Transverse colon (tissue), 4 donors: ENCODE results near the gene RSAD1. TPM values are rescaled to one million over a fixed set of nuclear protein-coding genes. Genes with fewer than 3 reads are reported as not detected.
A peak's percentile ranks its signal among the peaks of the same experiment; 100 is the strongest.

ENCODE experiments used
- DNase-seq: peaks from one replicate; pipeline ENCODE4 v3.0.0-alpha.2; 2019
- H3K27ac ChIP-seq, 4 donors: fragments of 200-600 bp; sonication (generic); 2 replicates each; pipeline ENCODE4 v1.5.1; 2016 to 2018; ENCODE audit warnings: inconsistent platforms in 4 of 4
- H3K27me3 ChIP-seq: fragments of 200-600 bp; sonication (generic); 2 replicates; pipeline ENCODE4 v1.5.1; 2017; ENCODE audit warnings: inconsistent platforms
- H3K36me3 ChIP-seq, 4 donors: fragments of 200-600 bp; sonication (generic); 2 replicates each; pipeline ENCODE4 v1.5.1; 2017 to 2019; ENCODE audit warnings: inconsistent platforms in 4 of 4
- H3K4me1 ChIP-seq, 4 donors: fragments of 200-600 bp; sonication (generic); 2 replicates each; pipeline ENCODE4 v1.5.1; 2017 to 2020; ENCODE audit warnings: inconsistent platforms in 4 of 4
- H3K4me3 ChIP-seq, 4 donors: fragments of 200-600 bp; sonication (generic); 1 replicate in 1 of 4; 2 replicates in 3 of 4; pipeline versions ENCODE4 v1.5.1 to v1.6.1; 2017 to 2019; ENCODE audit warnings: inconsistent platforms in 4 of 4
- H3K9me3 ChIP-seq, 2 donors: fragments of 200-600 bp; sonication (generic); 2 replicates each; pipeline ENCODE4 v1.5.1; 2017 to 2019; ENCODE audit warnings: inconsistent platforms in 2 of 2
- CTCF ChIP-seq, 5 experiments: fragments of 200-600 bp in 3 of 5; fragments of 450-650 bp in 2 of 5; sonication (generic) in 3 of 5; IDR thresholded peaks; 1 replicate in 2 of 5; 2 replicates in 3 of 5; pipeline ENCODE4 v1.5.1; 2016 to 2017; ENCODE audit warnings: antibody characterized with exemption in 5 of 5, inconsistent platforms in 3 of 5, mild to moderate bottlenecking in 2 of 5, moderate library complexity in 1 of 5
- EP300 ChIP-seq: sonication (generic); formaldehyde crosslinking; IDR thresholded peaks from one replicate; pipeline ENCODE4 v1.6.1; 2017; ENCODE audit warnings: antibody characterized with exemption, low read depth
- POLR2A ChIP-seq: fragments of 450-650 bp; IDR thresholded peaks from one replicate; pipeline ENCODE4 v1.6.1; 2016; ENCODE audit warnings: antibody characterized with exemption, mild to moderate bottlenecking, moderate library complexity
- POLR2AphosphoS5 ChIP-seq, 3 donors: sonication (generic); formaldehyde crosslinking; IDR thresholded peaks; one replicate each; pipeline ENCODE4 v1.6.1; 2016; ENCODE audit warnings: antibody characterized with exemption in 3 of 3
- WGBS, 2 donors: methylation state at CpG; one replicate each; pipeline ENCODE4 v1.1.5; 2018; ENCODE audit warnings: low coverage in 1 of 2; 5-methylcytosine and 5-hydroxymethylcytosine counted together
- in situ Hi-C, 4 donors: fragments of 200-750 bp; cut with MboI; loops; one replicate each; pipeline versions ENCODE4 v1.15.0 to v1.15.1; 2017; ENCODE audit warnings: low sequenced_read_pairs in 3 of 4, low pct_ligation_motif_present in 1 of 4, low pct_unique_long_range_greater_than_20kb in 1 of 4
- intact Hi-C: fragments of 100-400 bp; cut with DNase I; formaldehyde crosslinking; loops from one replicate; pipeline ENCODE4 v1.15.1; 2023; ENCODE audit warnings: low total_unique reads
- total RNA-seq, 4 donors: library from RNA; depleted of rRNA; stranded (reverse); fragments of >200 nt; gene quantifications; one replicate each; pipeline ENCODE4 v1.1.0, GENCODE V29; 2016

The RSAD1 gene
- total RNA-seq: 10 to 100 TPM; 19.1 to 35.6 (median 28.2) TPM

GRCh38 chr17:50478391-50479381, at the start of gene RSAD1:
Gene RSAD1, plus strand, starts transcription at chr17:50478860. Its CDS starts 25 bp downstream, at chr17:50478885.
- H3K9me3 ChIP-seq: no peaks in the 10 kb centered on the region
- H3K27ac ChIP-seq: peak within 1 kb of the TSS; percentile 90 to 93 (median 92)
- intact Hi-C loops (no loop called here), in situ Hi-C loops (no loop called here)
- H3K27me3 ChIP-seq: no peaks in the 10 kb centered on the region
- DNase-seq: peak; percentile 90
- peaks cover 16 to 48% (median 28%) of the 10 kb centered on the region in 4 donors for H3K4me1 ChIP-seq
- TF ChIP-seq POLR2AphosphoS5 (IDR thresholded peaks at IDR 0.05) (peak; percentile 30 to 89 (median 87)), CTCF (IDR thresholded peaks at IDR 0.05) (peak; percentile 76 to 94 (median 88)), EP300 (no peak), POLR2A (peak; percentile 65)
- 0 to 6% methylated on average over 1 to 47 of the region's 75 CpGs for WGBS, 2 donors
- peaks cover 0 to 6% (median 2%) of the 10 kb centered on the region in 4 donors for H3K36me3 ChIP-seq
- peak within 1 kb of the TSS; percentile 44 to 73 (median 65) for H3K4me3 ChIP-seq

- H3K36me3 ChIP-seq: no peaks in the 10 kb centered on the region
- H3K4me1 ChIP-seq: peaks cover 7 to 50% (median 35%) of the 10 kb centered on the region in 4 donors
- 79% methylated on average over 4 of the region's 4 CpGs; no CpG with 5 or more reads in 1 of the 2 donors for WGBS, 2 donors
- peak overlapping the region in 1 of 4 donors; percentile 20 for H3K27ac ChIP-seq
- H3K4me3 ChIP-seq: no peak overlapping the region
- intact Hi-C loops (no loop called here), in situ Hi-C loops (no loop called here)
- DNase-seq: no peak
- H3K27me3 ChIP-seq: no peaks in the 10 kb centered on the region
- no peaks in the 10 kb centered on the region for H3K9me3 ChIP-seq
- TF ChIP-seq POLR2AphosphoS5 (IDR thresholded peaks at IDR 0.05): no peak
- no peak for TF ChIP-seq EP300
Measured at GRCh38 chr17:50429793-50430192, 48.9 kb upstream of the RSAD1 start.

GRCh38 chr17:50430821-50431618, 47.6 kb upstream of the RSAD1 start:
- Histone ChIP-seq H3K27ac (no peak overlapping the region), H3K9me3 (no peaks in the 10 kb centered on the region), H3K4me3 (no peak overlapping the region), H3K27me3 (no peaks in the 10 kb centered on the region), H3K36me3 (no peaks in the 10 kb centered on the region), H3K4me1 (peaks cover 0 to 40% (median 25%) of the 10 kb centered on the region in 4 donors)
- in situ Hi-C loops: no loop called here
- intact Hi-C loops: no loop called here
- WGBS, 2 donors: 67 to 68% methylated on average over 4 of the region's 4 CpGs
- DNase-seq: no peak
- no peak for TF ChIP-seq CTCF (IDR thresholded peaks at IDR 0.05)
- no peak for TF ChIP-seq POLR2AphosphoS5 (IDR thresholded peaks at IDR 0.05)
- no peak for TF ChIP-seq POLR2A
- TF ChIP-seq EP300: no peak

- in situ Hi-C loops: no loop called here
- Histone ChIP-seq H3K9me3 (no peaks in the 10 kb centered on the region), H3K4me1 (peaks cover 0 to 33% (median 19%) of the 10 kb centered on the region in 4 donors), H3K4me3 (no peak overlapping the region), H3K27me3 (no peaks in the 10 kb centered on the region), H3K36me3 (no peaks in the 10 kb centered on the region), H3K27ac (no peak overlapping the region)
- intact Hi-C loops: no loop called here
- WGBS, 2 donors: 67 to 94% methylated on average over 1 to 4 of the region's 4 CpGs
- no peak for DNase-seq
- TF ChIP-seq POLR2A (no peak), EP300 (no peak), POLR2AphosphoS5 (IDR thresholded peaks at IDR 0.05) (no peak), CTCF (IDR thresholded peaks at IDR 0.05) (no peak)
Measured at GRCh38 chr17:50432125-50432762, 46.4 kb upstream of the RSAD1 start.
